ENCODE measurements around the gene FGF19.

FGF19 gene

GRCh38 chr11:69726481-69726880 lies 22.7 kb upstream of the FGF19 start:
- Histone ChIP-seq H2AFZ (ENCODE audit: low read depth) (no peak overlapping the region), H3K4me3 (IDR thresholded peaks at IDR 0.05; ENCODE audit: insufficient read depth, low read depth, low read length) (no peak overlapping the region), H3K27ac (no peak overlapping the region), H3K4me1 (ENCODE audit: low read depth, poor library complexity, severe bottlenecking) (no peaks in the 10 kb centered on the region), H3K79me2 (ENCODE audit: insufficient read depth, low read depth) (no peaks in the 10 kb centered on the region), H3K4me2 (no peak overlapping the region), H3K27me3 (ENCODE audit: insufficient read depth, low read depth) (peaks cover 41% of the 10 kb centered on the region), H3K9ac (no peak overlapping the region), H4K20me1 (ENCODE audit: insufficient read depth) (no peaks in the 10 kb centered on the region), H3K36me3 (ENCODE audit: insufficient read depth) (no peaks in the 10 kb centered on the region)
- no peak for TF ChIP-seq CTCF (conservative IDR thresholded peaks at IDR 0.05; ENCODE audit: low read depth, low read length)

- Histone ChIP-seq H2AFZ (ENCODE audit: low read depth) (no peak overlapping the region), H3K27me3 (ENCODE audit: insufficient read depth, low read depth) (peaks cover 44% of the 10 kb centered on the region), H3K4me2 (no peak overlapping the region), H3K79me2 (ENCODE audit: insufficient read depth, low read depth) (no peaks in the 10 kb centered on the region), H3K27ac (no peak overlapping the region), H3K9ac (no peak overlapping the region), H3K4me1 (ENCODE audit: low read depth, poor library complexity, severe bottlenecking) (no peaks in the 10 kb centered on the region), H3K4me3 (IDR thresholded peaks at IDR 0.05; ENCODE audit: insufficient read depth, low read depth, low read length) (no peak overlapping the region), H4K20me1 (ENCODE audit: insufficient read depth) (no peaks in the 10 kb centered on the region), H3K36me3 (ENCODE audit: insufficient read depth) (no peaks in the 10 kb centered on the region)
- TF ChIP-seq CTCF (conservative IDR thresholded peaks at IDR 0.05; ENCODE audit: low read depth, low read length), result no peak
Measured at GRCh38 chr11:69726019-69726418, 22.2 kb upstream of the FGF19 start.

GRCh38 chr11:69721745-69722144 lies 17.9 kb upstream of the FGF19 start:
- no peaks in the 10 kb centered on the region for H3K79me2 ChIP-seq (ENCODE audit: insufficient read depth, low read depth)
- H3K27ac ChIP-seq, result no peak overlapping the region
- H2AFZ ChIP-seq (ENCODE audit: low read depth), result no peak overlapping the region
- H3K4me3 ChIP-seq (IDR thresholded peaks at IDR 0.05; ENCODE audit: insufficient read depth, low read depth, low read length), result no peak overlapping the region
- no peaks in the 10 kb centered on the region for H3K4me1 ChIP-seq (ENCODE audit: low read depth, poor library complexity, severe bottlenecking)
- H3K27me3 ChIP-seq (ENCODE audit: insufficient read depth, low read depth), result peaks cover 60% of the 10 kb centered on the region
- no peaks in the 10 kb centered on the region for H4K20me1 ChIP-seq (ENCODE audit: insufficient read depth)
- TF ChIP-seq CTCF (conservative IDR thresholded peaks at IDR 0.05; ENCODE audit: low read depth, low read length), result no peak
- no peak overlapping the region for H3K4me2 ChIP-seq
- H3K36me3 ChIP-seq (ENCODE audit: insufficient read depth), result no peaks in the 10 kb centered on the region
- no peak overlapping the region for H3K9ac ChIP-seq

- Histone ChIP-seq H3K4me1 (ENCODE audit: low read depth, poor library complexity, severe bottlenecking) (no peaks in the 10 kb centered on the region), H2AFZ (ENCODE audit: low read depth) (no peak overlapping the region), H3K4me3 (IDR thresholded peaks at IDR 0.05; ENCODE audit: insufficient read depth, low read depth, low read length) (no peak overlapping the region), H3K27me3 (ENCODE audit: insufficient read depth, low read depth) (peaks cover 55% of the 10 kb centered on the region), H3K9ac (no peak overlapping the region), H3K79me2 (ENCODE audit: insufficient read depth, low read depth) (no peaks in the 10 kb centered on the region), H3K27ac (no peak overlapping the region), H3K4me2 (no peak overlapping the region), H3K36me3 (ENCODE audit: insufficient read depth) (no peaks in the 10 kb centered on the region), H4K20me1 (ENCODE audit: insufficient read depth) (no peaks in the 10 kb centered on the region)
- TF ChIP-seq CTCF (conservative IDR thresholded peaks at IDR 0.05; ENCODE audit: low read depth, low read length), result no peak
Measured at GRCh38 chr11:69721106-69721505, 17.3 kb upstream of the FGF19 start.

Data from KMS-11 (cell line).